ENCODE measurements around the gene ENHO. TPM values are rescaled to one million over a fixed set of nuclear protein-coding genes. Genes with fewer than 3 reads are reported as not detected.

ENHO gene
- polyA plus RNA-seq, 1 donor (not counting 4 experiments of a cell fraction or from before 2014, with no cell fraction given) = not detected

- peaks cover 31% of the 10 kb centered on the region for H3K27me3 ChIP-seq (ENCODE audit: control insufficient read depth, extremely low read depth, insufficient read depth, low read length)
- no peak overlapping the region for H2AFZ ChIP-seq (ENCODE audit: control insufficient read depth, low read length)
- no peak overlapping the region for H3K9ac ChIP-seq (ENCODE audit: control insufficient read depth, extremely low read depth, insufficient read depth, low read length)
- no peak overlapping the region for H3K4me2 ChIP-seq (ENCODE audit: control insufficient read depth, extremely low read depth, insufficient read depth, low read depth, low read length)
- no peaks in the 10 kb centered on the region for H3K4me1 ChIP-seq (ENCODE audit: control insufficient read depth, extremely low read depth, insufficient read depth, low read length)
- dilution Hi-C loops (cut with MboI; ENCODE audit: extremely low pct_ligation_motif_present, low sequenced_read_pairs) = no loop called here
- H3K36me3 ChIP-seq (ENCODE audit: control insufficient read depth in 2 of 2, extremely low read depth in 1 of 2, insufficient read depth in 2 of 2, low read length in 2 of 2) = no peaks in the 10 kb centered on the region
- peaks cover 2% of the 10 kb centered on the region for H4K20me1 ChIP-seq (ENCODE audit: control insufficient read depth, extremely low read depth, insufficient read depth, low read length)
- no peak overlapping the region for H3K27ac ChIP-seq (ENCODE audit: control insufficient read depth, insufficient read depth, low read length)
- no peak overlapping the region for H3K4me3 ChIP-seq (ENCODE audit: control insufficient read depth in 2 of 3, extremely low read depth in 1 of 3, insufficient read depth in 2 of 3, low read depth in 1 of 3, low read length in 3 of 3)
- no peaks in the 10 kb centered on the region for H3K9me1 ChIP-seq (ENCODE audit: control insufficient read depth, extremely low read depth, insufficient read depth, low read length)
- FAIRE-seq (no peak), DNase-seq (ENCODE audit: low read depth, low spot score) (no peak)
- H3K79me2 ChIP-seq (ENCODE audit: control insufficient read depth, insufficient read depth, low read length) = no peaks in the 10 kb centered on the region
- TF ChIP-seq, protein P1, sequence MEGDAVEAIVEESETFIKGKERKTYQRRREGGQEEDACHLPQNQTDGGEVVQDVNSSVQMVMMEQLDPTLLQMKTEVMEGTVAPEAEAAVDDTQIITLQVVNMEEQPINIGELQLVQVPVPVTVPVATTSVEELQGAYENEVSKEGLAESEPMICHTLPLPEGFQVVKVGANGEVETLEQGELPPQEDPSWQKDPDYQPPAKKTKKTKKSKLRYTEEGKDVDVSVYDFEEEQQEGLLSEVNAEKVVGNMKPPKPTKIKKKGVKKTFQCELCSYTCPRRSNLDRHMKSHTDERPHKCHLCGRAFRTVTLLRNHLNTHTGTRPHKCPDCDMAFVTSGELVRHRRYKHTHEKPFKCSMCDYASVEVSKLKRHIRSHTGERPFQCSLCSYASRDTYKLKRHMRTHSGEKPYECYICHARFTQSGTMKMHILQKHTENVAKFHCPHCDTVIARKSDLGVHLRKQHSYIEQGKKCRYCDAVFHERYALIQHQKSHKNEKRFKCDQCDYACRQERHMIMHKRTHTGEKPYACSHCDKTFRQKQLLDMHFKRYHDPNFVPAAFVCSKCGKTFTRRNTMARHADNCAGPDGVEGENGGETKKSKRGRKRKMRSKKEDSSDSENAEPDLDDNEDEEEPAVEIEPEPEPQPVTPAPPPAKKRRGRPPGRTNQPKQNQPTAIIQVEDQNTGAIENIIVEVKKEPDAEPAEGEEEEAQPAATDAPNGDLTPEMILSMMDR (optimal IDR thresholded peaks at IDR 0.05 in 1 of 3, IDR thresholded peaks at IDR 0.05 in 1 of 3, conservative IDR thresholded peaks at IDR 0.05 in 1 of 3; ENCODE audit: extremely low read depth in 1 of 3, insufficient read depth in 2 of 3, low read length in 3 of 3) = no peak
- TF ChIP-seq EZH2 (IDR thresholded peaks at IDR 0.05; ENCODE audit: low read length) = no peak
- H3K9me3 ChIP-seq (ENCODE audit: control insufficient read depth, low read depth, low read length) = no peaks in the 10 kb centered on the region
Observed at GRCh38 chr9:34505370-34506120, 17.2 kb downstream of the ENHO start.

DNA sequence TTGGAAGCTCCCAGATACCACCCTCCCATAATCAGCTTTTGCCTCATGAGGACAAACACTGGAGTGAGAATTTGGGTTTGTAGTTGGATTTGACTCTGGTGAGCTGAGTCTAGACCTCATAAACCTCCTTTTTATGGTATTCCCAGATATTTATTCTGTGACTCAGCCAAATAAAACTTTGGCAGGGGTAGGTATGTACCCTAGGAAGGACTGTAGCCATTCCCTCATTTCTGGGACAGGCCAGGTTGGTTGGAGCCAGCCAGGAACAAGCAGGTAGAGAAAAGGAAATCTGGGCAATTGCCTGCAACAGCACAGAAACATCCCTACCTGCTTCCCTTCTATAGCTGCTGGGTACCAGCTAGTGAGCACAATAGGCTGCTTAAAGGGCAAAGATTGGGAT is 19.4 kb downstream of the ENHO start:
- dilution Hi-C loops (cut with MboI; ENCODE audit: extremely low pct_ligation_motif_present, low sequenced_read_pairs) = no loop called here
- no peak for FAIRE-seq
- H3K36me3 ChIP-seq (ENCODE audit: control insufficient read depth in 2 of 2, extremely low read depth in 1 of 2, insufficient read depth in 2 of 2, low read length in 2 of 2) = no peaks in the 10 kb centered on the region
- no peak overlapping the region for H3K4me2 ChIP-seq (ENCODE audit: control insufficient read depth, extremely low read depth, insufficient read depth, low read depth, low read length)
- no peak for DNase-seq (ENCODE audit: low read depth, low spot score)
- no peak overlapping the region for H3K4me3 ChIP-seq (ENCODE audit: control insufficient read depth in 2 of 3, extremely low read depth in 1 of 3, insufficient read depth in 2 of 3, low read depth in 1 of 3, low read length in 3 of 3)
- no peaks in the 10 kb centered on the region for H3K9me3 ChIP-seq (ENCODE audit: control insufficient read depth, low read depth, low read length)
- no peaks in the 10 kb centered on the region for H3K9me1 ChIP-seq (ENCODE audit: control insufficient read depth, extremely low read depth, insufficient read depth, low read length)
- no peak overlapping the region for H3K27ac ChIP-seq (ENCODE audit: control insufficient read depth, insufficient read depth, low read length)
- H3K4me1 ChIP-seq (ENCODE audit: control insufficient read depth, extremely low read depth, insufficient read depth, low read length) = peaks cover 14% of the 10 kb centered on the region
- H3K27me3 ChIP-seq (ENCODE audit: control insufficient read depth, extremely low read depth, insufficient read depth, low read length) = peaks cover 31% of the 10 kb centered on the region
- H3K9ac ChIP-seq (ENCODE audit: control insufficient read depth, extremely low read depth, insufficient read depth, low read length) = no peak overlapping the region
- H2AFZ ChIP-seq (ENCODE audit: control insufficient read depth, low read length) = no peak overlapping the region
- peaks cover 2% of the 10 kb centered on the region for H4K20me1 ChIP-seq (ENCODE audit: control insufficient read depth, extremely low read depth, insufficient read depth, low read length)
- H3K79me2 ChIP-seq (ENCODE audit: control insufficient read depth, insufficient read depth, low read length) = no peaks in the 10 kb centered on the region
- TF ChIP-seq EZH2 (IDR thresholded peaks at IDR 0.05; ENCODE audit: low read length) = no peak
- TF ChIP-seq, protein P1 (optimal IDR thresholded peaks at IDR 0.05 in 1 of 3, IDR thresholded peaks at IDR 0.05 in 1 of 3, conservative IDR thresholded peaks at IDR 0.05 in 1 of 3; ENCODE audit: extremely low read depth in 1 of 3, insufficient read depth in 2 of 3, low read length in 3 of 3) = no peak

Measured in keratinocyte (primary cell).